Lower lobe of right lung (tissue), 2 donors: ENCODE results near the gene GSG1L. TPM values are rescaled to one million over a fixed set of nuclear protein-coding genes. Genes with fewer than 3 reads are reported as not detected.

Experiments
- ATAC-seq, 2 donors: fragments of 200-7000 bp; cut with Tn5 transposase; one replicate each; pipeline ENCODE4 v1.9.1; 2020 to 2022; ENCODE audit warnings: mild to moderate bottlenecking in 2 of 2, moderate library complexity in 2 of 2
- DNase-seq: peaks from one replicate; pipeline ENCODE4 v3.0.0-alpha.2; 2020
- H3K27ac ChIP-seq: fragments of 200-600 bp; one replicate; pipeline ENCODE4 v1.8.0; 2022
- H3K27me3 ChIP-seq: fragments of 200-600 bp; one replicate; pipeline ENCODE4 v1.8.0; 2022; ENCODE audit warnings: low read depth
- H3K36me3 ChIP-seq: fragments of 200-600 bp; one replicate; pipeline ENCODE4 v1.8.0; 2022; ENCODE audit warnings: mild to moderate bottlenecking
- H3K4me1 ChIP-seq: fragments of 200-600 bp; one replicate; pipeline ENCODE4 v1.8.0; 2022
- H3K4me3 ChIP-seq: fragments of 200-600 bp; one replicate; pipeline ENCODE4 v1.8.0; 2022; ENCODE audit warnings: mild to moderate bottlenecking
- H3K9me3 ChIP-seq: fragments of 200-600 bp; one replicate; pipeline ENCODE4 v1.8.0; 2022
- intact Hi-C: fragments of 100-400 bp; cut with DNase I; formaldehyde crosslinking; loops from one replicate; pipeline ENCODE4 v1.11.0; 2022
- total RNA-seq: library from RNA; stranded (reverse); fragmentation: NEBNext Ultra II Directional; extraction: Animal tissue kit (Norgen Biotek cat#: 25700); gene quantifications from one replicate; pipeline ENCODE4 v1.2.1, GENCODE V29; 2021
- TF ChIP-seq, protein P1 (sequence below): fragments of 200-600 bp; IDR thresholded peaks from one replicate; pipeline ENCODE4 v1.8.0; 2022; ENCODE audit warnings: antibody characterized with exemption, mild to moderate bottlenecking
- donor health status: DM: no; HTN: yes; CAD: no; lungs with severe emphysema.

The GSG1L gene
- total RNA-seq, 1 donor from 2014 or later = 0.30 TPM

- no peak overlapping the region for H3K27ac ChIP-seq
- no peak overlapping the region for H3K4me3 ChIP-seq
- no peaks in the 10 kb centered on the region for H3K4me1 ChIP-seq
- intact Hi-C loops = no loop called here
- no peaks in the 10 kb centered on the region for H3K36me3 ChIP-seq
- H3K27me3 ChIP-seq = no peaks in the 10 kb centered on the region
- peak; percentile 23 to 37 for ATAC-seq
- H3K9me3 ChIP-seq = no peaks in the 10 kb centered on the region
- TF ChIP-seq, protein P1, sequence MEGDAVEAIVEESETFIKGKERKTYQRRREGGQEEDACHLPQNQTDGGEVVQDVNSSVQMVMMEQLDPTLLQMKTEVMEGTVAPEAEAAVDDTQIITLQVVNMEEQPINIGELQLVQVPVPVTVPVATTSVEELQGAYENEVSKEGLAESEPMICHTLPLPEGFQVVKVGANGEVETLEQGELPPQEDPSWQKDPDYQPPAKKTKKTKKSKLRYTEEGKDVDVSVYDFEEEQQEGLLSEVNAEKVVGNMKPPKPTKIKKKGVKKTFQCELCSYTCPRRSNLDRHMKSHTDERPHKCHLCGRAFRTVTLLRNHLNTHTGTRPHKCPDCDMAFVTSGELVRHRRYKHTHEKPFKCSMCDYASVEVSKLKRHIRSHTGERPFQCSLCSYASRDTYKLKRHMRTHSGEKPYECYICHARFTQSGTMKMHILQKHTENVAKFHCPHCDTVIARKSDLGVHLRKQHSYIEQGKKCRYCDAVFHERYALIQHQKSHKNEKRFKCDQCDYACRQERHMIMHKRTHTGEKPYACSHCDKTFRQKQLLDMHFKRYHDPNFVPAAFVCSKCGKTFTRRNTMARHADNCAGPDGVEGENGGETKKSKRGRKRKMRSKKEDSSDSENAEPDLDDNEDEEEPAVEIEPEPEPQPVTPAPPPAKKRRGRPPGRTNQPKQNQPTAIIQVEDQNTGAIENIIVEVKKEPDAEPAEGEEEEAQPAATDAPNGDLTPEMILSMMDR = no peak
- DNase-seq = no peak
Measured at GRCh38 chr16:27977966-27978365, 85.5 kb downstream of the GSG1L start.

DNA sequence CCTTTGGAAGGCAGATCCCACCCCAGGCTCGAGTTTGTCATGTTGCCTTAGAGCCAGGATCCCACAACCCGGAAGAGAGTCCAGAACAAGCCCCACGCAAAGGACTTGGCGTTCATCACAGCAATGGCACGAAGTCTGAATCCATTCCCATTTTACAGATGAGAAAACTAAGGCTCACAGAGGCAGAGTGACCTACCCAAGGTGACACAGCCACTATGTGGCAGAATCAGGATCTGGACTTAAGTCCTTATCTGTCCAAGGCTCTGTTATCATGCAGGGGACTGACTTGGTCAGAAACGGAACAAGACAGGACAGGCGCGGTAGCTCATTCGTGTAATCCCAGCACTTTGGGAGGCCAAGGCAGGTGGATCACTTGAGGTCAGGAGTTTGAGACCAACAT, 86.5 kb downstream of the GSG1L start:
- no peak for ATAC-seq
- TF ChIP-seq, protein P1 = no peak
- Histone ChIP-seq H3K4me3 (no peak overlapping the region), H3K36me3 (no peaks in the 10 kb centered on the region), H3K27ac (no peak overlapping the region), H3K4me1 (no peaks in the 10 kb centered on the region), H3K27me3 (no peaks in the 10 kb centered on the region), H3K9me3 (no peaks in the 10 kb centered on the region)
- no peak for DNase-seq
- intact Hi-C loops = no loop called here

DNA sequence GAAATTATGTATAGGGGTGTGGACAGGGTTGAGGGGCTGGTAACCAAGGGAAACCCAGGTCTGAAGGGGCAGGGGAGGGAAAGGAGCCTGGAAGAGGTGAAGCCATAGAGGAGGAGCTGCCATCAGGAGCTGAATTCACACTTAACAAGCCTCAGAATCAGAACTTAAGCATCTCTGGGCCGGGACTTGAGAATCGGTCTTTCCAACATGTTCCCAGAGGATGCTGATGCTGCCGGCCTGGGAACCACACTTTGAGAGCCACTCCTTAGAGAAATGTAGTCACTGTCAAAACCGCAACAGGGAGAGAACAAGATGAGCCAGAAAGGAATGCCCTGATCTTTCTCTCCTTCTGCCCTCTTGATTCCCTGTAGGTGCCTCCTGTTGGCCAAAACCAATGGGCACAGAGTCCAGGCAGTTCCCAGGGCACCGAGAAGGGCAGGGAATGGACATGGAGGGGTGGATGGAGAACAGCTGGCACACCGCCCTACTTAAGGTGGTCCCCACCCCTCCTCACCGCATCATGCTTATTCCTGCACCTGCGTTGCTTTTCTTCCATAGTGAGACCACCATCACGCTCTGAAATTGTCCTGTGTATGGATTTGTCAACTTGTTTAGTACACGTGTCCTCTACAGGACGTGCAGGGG, 88.5 kb downstream of the GSG1L start:
- H3K36me3 ChIP-seq = no peaks in the 10 kb centered on the region
- H3K4me3 ChIP-seq = no peak overlapping the region
- ATAC-seq (no peak), DNase-seq (no peak)
- no peaks in the 10 kb centered on the region for H3K4me1 ChIP-seq
- no peaks in the 10 kb centered on the region for H3K27me3 ChIP-seq
- TF ChIP-seq, protein P1 = no peak
- intact Hi-C loops = no loop called here
- no peak overlapping the region for H3K27ac ChIP-seq
- no peaks in the 10 kb centered on the region for H3K9me3 ChIP-seq

DNA sequence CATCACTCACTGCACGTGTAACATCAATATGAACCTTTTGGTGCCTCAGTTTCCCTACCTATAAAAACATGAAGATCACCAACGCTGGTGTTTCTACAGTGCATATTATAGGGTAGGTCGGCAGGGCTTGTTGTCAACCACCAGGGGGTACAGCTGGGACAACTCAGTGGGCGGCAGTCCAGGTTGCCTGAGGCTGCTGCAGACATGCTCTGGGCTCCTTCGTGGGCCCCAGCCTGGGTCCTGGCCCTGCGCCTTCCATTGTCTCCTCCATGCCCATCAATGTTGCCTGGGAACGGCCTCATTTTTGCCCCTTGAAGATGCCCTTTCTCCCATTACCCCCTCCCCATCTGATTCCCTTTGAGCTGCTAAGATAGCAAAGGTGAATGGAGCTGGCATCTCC, 89.8 kb downstream of the GSG1L start:
- DNase-seq (no peak), ATAC-seq (no peak)
- Histone ChIP-seq H3K27ac (no peak overlapping the region), H3K36me3 (no peaks in the 10 kb centered on the region), H3K9me3 (no peaks in the 10 kb centered on the region), H3K27me3 (no peaks in the 10 kb centered on the region), H3K4me3 (no peak overlapping the region), H3K4me1 (no peaks in the 10 kb centered on the region)
- intact Hi-C loops = no loop called here
- TF ChIP-seq, protein P1 = no peak

GRCh38 chr16:27972500-27972899, 91.0 kb downstream of the GSG1L start:
- intact Hi-C loops = no loop called here
- DNase-seq = no peak
- no peaks in the 10 kb centered on the region for H3K27me3 ChIP-seq

More at GRCh38 chr16:27972500-27972899, 91.0 kb downstream of the GSG1L start:
- Histone ChIP-seq H3K4me1 (no peaks in the 10 kb centered on the region), H3K27ac (no peak overlapping the region), H3K36me3 (no peaks in the 10 kb centered on the region), H3K9me3 (no peaks in the 10 kb centered on the region), H3K4me3 (no peak overlapping the region)
- peak in 1 of 2 donors; percentile 58 for ATAC-seq
- TF ChIP-seq, protein P1 = peak; percentile 33
